Endothelial cell of umbilical vein (primary cell): ENCODE measurements around the gene CDH11. TPM values are rescaled to one million over a fixed set of nuclear protein-coding genes. Genes with fewer than 3 reads are reported as not detected.

Experiments used
- BruUV-seq: library from RNA; stranded (reverse); fragments of 400-500 nt; replicated peaks from 2 replicates; lab custom pipeline; 2021; lab: Mats Ljungman, UMichigan
- CTCF ChIA-PET: fragments of 300-600, 350-600 bp; sonication (Branson Sonifier 250); formaldehyde crosslinking; loops from one replicate; lab custom pipeline; 2021; ENCODE audit warnings: antibody characterized with exemption, inconsistent platforms; lab: Charles Lee
- POLR2A ChIA-PET: fragments of 300-600, 350-600 bp; sonication (Branson Sonifier 250); formaldehyde crosslinking; loops from one replicate; lab custom pipeline; 2021; ENCODE audit warnings: antibody characterized with exemption, inconsistent platforms; lab: Charles Lee
- DNase-seq: peaks from one replicate; pipeline ENCODE4 v3.0.0-alpha.2; 2011; ENCODE audit warnings: low read depth, low spot score
- FAIRE-seq: peaks from 2 replicates; lab custom pipeline; 2011; peaks lifted over from hg19 to GRCh38; lab: Jason Lieb, UNC
- H2AFZ ChIP-seq: 2 replicates; pipeline ENCODE4 v1.6.0; 2012; ENCODE audit warnings: low read depth, low read length, control low read depth, inconsistent platforms
- H3K27ac ChIP-seq: 2 replicates; pipeline ENCODE4 v1.5.1; 2011; ENCODE audit warnings: low read depth, mild to moderate bottlenecking, control low read depth, low read length, moderate library complexity; ENCODE audit not compliant: insufficient read depth
- H3K27me3 ChIP-seq, 2 experiments: 2 replicates each; pipeline versions ENCODE4 v1.6.0 to v1.6.1; 2011; ENCODE audit warnings: low read length in 2 of 2, mixed read lengths in 1 of 2; ENCODE audit not compliant: control insufficient read depth in 2 of 2, insufficient read depth in 2 of 2
- H3K36me3 ChIP-seq, 2 experiments: 2 replicates in 1 of 2; 3 replicates in 1 of 2; pipeline ENCODE4 v1.5.1; 2011; ENCODE audit warnings: low read length in 2 of 2, mild to moderate bottlenecking in 1 of 2, moderate library complexity in 1 of 2; ENCODE audit not compliant: control insufficient read depth in 2 of 2, insufficient read depth in 2 of 2; ENCODE audit errors: extremely low read depth in 1 of 2
- H3K4me1 ChIP-seq: 3 replicates; pipeline ENCODE4 v1.5.1; 2011; ENCODE audit warnings: mild to moderate bottlenecking, low read length; ENCODE audit not compliant: control insufficient read depth, insufficient read depth; ENCODE audit errors: extremely low read depth
- H3K4me2 ChIP-seq: 2 replicates; pipeline ENCODE4 v1.6.1; 2011; ENCODE audit warnings: low read length, control low read depth, mixed read lengths; ENCODE audit not compliant: insufficient read depth
- H3K4me3 ChIP-seq, 3 experiments: fragments of 200-600 bp in 1 of 3; sonication (generic), shearing (Covaris generic) in 1 of 3; replicated peaks in 1 of 3; 2 replicates each; pipeline ENCODE4 v1.5.1; 2011 to 2016; ENCODE audit warnings: control low read depth in 3 of 3, low read length in 3 of 3, mild to moderate bottlenecking in 2 of 3, inconsistent platforms in 1 of 3, low read depth in 1 of 3, moderate library complexity in 1 of 3; ENCODE audit not compliant: insufficient read depth in 1 of 3
- H3K79me2 ChIP-seq: 2 replicates; pipeline ENCODE4 v1.6.0; 2012; ENCODE audit warnings: low read length, inconsistent platforms; ENCODE audit not compliant: control insufficient read depth, insufficient read depth
- H3K9ac ChIP-seq: replicated peaks from 2 replicates; pipeline ENCODE3; 2011; ENCODE audit warnings: low read length, control low read depth; ENCODE audit not compliant: insufficient read depth; ENCODE audit errors: extremely low read depth
- H3K9me1 ChIP-seq: replicated peaks from 3 replicates; pipeline ENCODE4 v1.6.0; 2011; ENCODE audit warnings: mild to moderate bottlenecking, low read length; ENCODE audit not compliant: control insufficient read depth, insufficient read depth; ENCODE audit errors: extremely low read depth
- H3K9me3 ChIP-seq: replicated peaks from 2 replicates; pipeline ENCODE4 v1.5.1; 2012; ENCODE audit warnings: low read length, inconsistent platforms; ENCODE audit not compliant: control insufficient read depth, insufficient read depth
- H4K20me1 ChIP-seq: replicated peaks from 2 replicates; pipeline ENCODE3; 2011; ENCODE audit warnings: mild to moderate bottlenecking, low read length; ENCODE audit not compliant: control insufficient read depth, insufficient read depth; ENCODE audit errors: extremely low read depth
- CTCF ChIP-seq, 2 donors: IDR thresholded peaks; 1 replicate in 1 of 2; 2 replicates in 1 of 2; pipeline ENCODE4 v1.5.1; 2011; ENCODE audit warnings: low read length in 2 of 2, mild to moderate bottlenecking in 2 of 2, moderate library complexity in 2 of 2, control low read depth in 1 of 2, inconsistent platforms in 1 of 2, low read depth in 1 of 2; ENCODE audit not compliant: insufficient read depth in 1 of 2; ENCODE audit errors: extremely low read depth in 1 of 2
- EZH2 ChIP-seq: IDR thresholded peaks from 2 replicates; pipeline ENCODE4 v1.6.1; 2012; ENCODE audit warnings: borderline replicate concordance, low read depth, mild to moderate bottlenecking, moderate library complexity, low read length, inconsistent platforms; ENCODE audit not compliant: severe bottlenecking
- FOS ChIP-seq: IDR thresholded peaks from 2 replicates; pipeline ENCODE4 v1.6.1; 2011; ENCODE audit warnings: mild to moderate bottlenecking, low read length, moderate library complexity, borderline replicate concordance; ENCODE audit not compliant: insufficient read depth
- GATA2 ChIP-seq: IDR thresholded peaks from 2 replicates; pipeline ENCODE4 v1.7.0; 2011; ENCODE audit warnings: low read depth, mild to moderate bottlenecking, moderate library complexity, mixed read lengths, low read length; ENCODE audit not compliant: insufficient read length, insufficient read depth
- JUN ChIP-seq: IDR thresholded peaks from 2 replicates; pipeline ENCODE4 v1.6.1; 2011; ENCODE audit warnings: borderline replicate concordance, low read depth; ENCODE audit not compliant: insufficient read length, insufficient read depth
- MYC ChIP-seq: IDR thresholded peaks from one replicate; pipeline ENCODE4 v1.6.1; 2011; ENCODE audit warnings: mild to moderate bottlenecking, low read depth, low read length
- POLR2A ChIP-seq: IDR thresholded peaks from 2 replicates; pipeline ENCODE4 v1.6.1; 2012; ENCODE audit warnings: low read depth, mild to moderate bottlenecking, control low read depth, low read length
- POLR2AphosphoS5 ChIP-seq: IDR thresholded peaks from 2 replicates; pipeline ENCODE4 v1.6.1; 2012; ENCODE audit warnings: low read depth, mild to moderate bottlenecking, control low read depth, low read length, moderate library complexity; ENCODE audit not compliant: insufficient read depth
- dilution Hi-C: fragments of 300-500 bp; cut with MboI; formaldehyde crosslinking; loops from one replicate; pipeline ENCODE4 v1.15.0; 2019; ENCODE audit warnings: low sequenced_read_pairs; ENCODE audit not compliant: extremely low pct_ligation_motif_present
- intact Hi-C: fragments of 100-400 bp; cut with micrococcal nuclease; formaldehyde crosslinking; loops from one replicate; pipeline ENCODE4 v1.10.0; 2022
- polyA plus RNA-seq, 4 experiments: library from polyadenylated mRNA; depleted of rRNA in 3 of 4; stranded (reverse) in 3 of 4; unstranded in 1 of 4; fragments of >200 nt; gene quantifications; 2 replicates each; pipeline versions ENCODE4 v1.2.1 to v1.2.3, GENCODE V29; 2011 to 2012; ENCODE audit warnings: missing spikeins in 1 of 4
- total RNA-seq: library from RNA; stranded (reverse); gene quantifications from 2 replicates; pipeline ENCODE4 v1.2.3, GENCODE V29; 2021

Gene CDH11
- total and polyA plus RNA-seq, 2 donors (not counting 3 experiments of a cell fraction or from before 2014, with no cell fraction given) = 30.4 to 32.7 TPM

- no peaks in the 10 kb centered on the region for H3K27me3 ChIP-seq
- no TSS peak for BruUV-seq
- FAIRE-seq = no peak
- H3K27ac ChIP-seq = no peak overlapping the region
- no peak overlapping the region for H3K4me2 ChIP-seq
- DNase-seq = no peak
- no peaks in the 10 kb centered on the region for H3K9me3 ChIP-seq
- H3K9me1 ChIP-seq = no peaks in the 10 kb centered on the region
- dilution Hi-C loops = no loop called here
- ChIA-PET CTCF (no interaction called here), POLR2A (no interaction called here)
- H3K9ac ChIP-seq = no peak overlapping the region
- no peaks in the 10 kb centered on the region for H4K20me1 ChIP-seq
- H3K4me1 ChIP-seq = no peaks in the 10 kb centered on the region
- intact Hi-C loops = no loop called here
- no peak overlapping the region for H2AFZ ChIP-seq
- TF ChIP-seq GATA2 (no peak), JUN (no peak), CTCF (IDR thresholded peaks at IDR 0.05; ENCODE audit: extremely low read depth in 1 of 2, insufficient read depth in 1 of 2, low read depth in 1 of 2, low read length in 2 of 2) (no peak), EZH2 (no peak), FOS (no peak), POLR2AphosphoS5 (no peak), POLR2A (no peak), MYC (no peak)
- H3K79me2 ChIP-seq = no peaks in the 10 kb centered on the region
- no peaks in the 10 kb centered on the region for H3K36me3 ChIP-seq
- no peak overlapping the region for H3K4me3 ChIP-seq
These were observed 83.8 kb downstream of the CDH11 start for GRCh38 chr16:65038100-65038499.
